Trophoblast cell (in vitro differentiated cells and primary cell): Measurements from ENCODE around the gene HSPB6.

ENCODE experiments used
- DNase-seq, 2 donors: peaks; one replicate each; pipeline ENCODE4 v3.0.0-alpha.2; 2016
- H2AFZ ChIP-seq: 2 replicates; pipeline ENCODE4 v1.6.1; 2013; ENCODE audit warnings: low read length, moderate library complexity, mild to moderate bottlenecking; ENCODE audit not compliant: insufficient read depth, poor library complexity
- H2AK5ac ChIP-seq: 2 replicates; pipeline ENCODE4 v1.6.1; 2013; ENCODE audit warnings: mild to moderate bottlenecking, low read length
- H2BK120ac ChIP-seq: 2 replicates; pipeline ENCODE4 v1.6.1; 2013; ENCODE audit warnings: low read length, mild to moderate bottlenecking, moderate library complexity; ENCODE audit not compliant: insufficient read depth, poor library complexity
- H2BK12ac ChIP-seq: 2 replicates; pipeline ENCODE4 v1.6.1; 2013; ENCODE audit warnings: mild to moderate bottlenecking, low read length, moderate library complexity
- H2BK5ac ChIP-seq: 2 replicates; pipeline ENCODE4 v1.6.1; 2013; ENCODE audit warnings: low read length, low read depth, moderate library complexity, mild to moderate bottlenecking; ENCODE audit not compliant: poor library complexity
- H3K14ac ChIP-seq: 2 replicates; pipeline ENCODE4 v1.6.1; 2013; ENCODE audit warnings: mild to moderate bottlenecking, low read length
- H3K18ac ChIP-seq: 2 replicates; pipeline ENCODE4 v1.6.1; 2013; ENCODE audit warnings: mild to moderate bottlenecking, low read length
- H3K23ac ChIP-seq: 2 replicates; pipeline ENCODE4 v1.6.1; 2013; ENCODE audit warnings: low read length
- H3K27ac ChIP-seq: 2 replicates; pipeline ENCODE4 v1.5.1; 2013; ENCODE audit warnings: low read depth, mild to moderate bottlenecking, inconsistent platforms, low read length, moderate library complexity
- H3K27me3 ChIP-seq: 2 replicates; pipeline ENCODE4 v1.6.1; 2013; ENCODE audit warnings: inconsistent platforms, mild to moderate bottlenecking, low read length, moderate library complexity; ENCODE audit not compliant: insufficient read depth
- H3K36me3 ChIP-seq, 2 experiments: 1 replicate in 1 of 2; 2 replicates in 1 of 2; pipeline ENCODE4 v1.6.1; 2013; ENCODE audit warnings: low read length in 2 of 2, mild to moderate bottlenecking in 2 of 2, moderate library complexity in 1 of 2; ENCODE audit not compliant: insufficient read depth in 2 of 2, control insufficient read depth in 1 of 2
- H3K4ac ChIP-seq: 2 replicates; pipeline ENCODE4 v1.6.1; 2013; ENCODE audit warnings: low read depth, mild to moderate bottlenecking, low read length, moderate library complexity
- H3K4me1 ChIP-seq, 2 experiments: 1 replicate in 1 of 2; 2 replicates in 1 of 2; pipeline ENCODE4 v1.6.1; 2013; ENCODE audit warnings: low read length in 2 of 2, mild to moderate bottlenecking in 2 of 2, moderate library complexity in 1 of 2; ENCODE audit not compliant: insufficient read depth in 2 of 2, control insufficient read depth in 1 of 2
- H3K4me2 ChIP-seq: 2 replicates; pipeline ENCODE4 v1.6.1; 2013; ENCODE audit warnings: inconsistent platforms, mild to moderate bottlenecking, low read length, moderate library complexity
- H3K4me3 ChIP-seq: 2 replicates; pipeline ENCODE4 v1.5.1; 2013; ENCODE audit warnings: mild to moderate bottlenecking, low read depth, low read length, inconsistent platforms
- H3K79me1 ChIP-seq: one replicate; pipeline ENCODE4 v1.6.1; 2013; ENCODE audit warnings: low read length
- H3K79me2 ChIP-seq: 2 replicates; pipeline ENCODE4 v1.6.1; 2013; ENCODE audit warnings: low read length, mild to moderate bottlenecking; ENCODE audit not compliant: control insufficient read depth, insufficient read depth, poor library complexity
- H3K9ac ChIP-seq: 2 replicates; pipeline ENCODE4 v1.6.1; 2013; ENCODE audit warnings: mild to moderate bottlenecking, low read length
- H3K9me3 ChIP-seq: 2 replicates; pipeline ENCODE4 v1.6.1; 2013; ENCODE audit warnings: low read depth, mild to moderate bottlenecking, control low read depth, inconsistent platforms, low read length; ENCODE audit not compliant: insufficient read depth
- H4K12ac ChIP-seq: 2 replicates; pipeline ENCODE4 v1.6.1; 2013; ENCODE audit warnings: low read depth, mild to moderate bottlenecking, low read length, moderate library complexity
- H4K8ac ChIP-seq: 2 replicates; pipeline ENCODE4 v1.6.1; 2013; ENCODE audit warnings: low read depth, mild to moderate bottlenecking, low read length, moderate library complexity
- H4K91ac ChIP-seq: one replicate; pipeline ENCODE4 v1.6.1; 2013; ENCODE audit warnings: low read depth, mild to moderate bottlenecking, low read length, moderate library complexity
- WGBS: extraction: QIAGEN DNeasy Blood & Tissue Kit; methylation state at CpG from one replicate; pipeline ENCODE4 v1.1.7; 2013; ENCODE audit warnings: missing lambda C conversion rate; ENCODE audit not compliant: insufficient read length, insufficient coverage; ENCODE audit errors: extremely low coverage; 5-methylcytosine and 5-hydroxymethylcytosine counted together

HSPB6 gene

GRCh38 chr19:35717665-35718344 lies 39.0 kb downstream of the HSPB6 start, which contains the start of gene KMT2B:
KMT2B (plus strand) TSS chr19:35718003; CDS start chr19:35718019, 16 bp downstream.
- no peak within 1 kb of the TSS for H3K23ac ChIP-seq
- no CpG with 5 or more reads among the region's 109 CpGs for WGBS
- no peak for DNase-seq

GRCh38 chr19:35716801-35717664 lies 39.8 kb downstream of the HSPB6 start:
- H3K36me3 ChIP-seq: peaks cover 21 to 22% of the 10 kb centered on the region in 2 experiments
- H3K27ac ChIP-seq: peak overlapping the region; percentile 32
- no CpG with 5 or more reads among the region's 77 CpGs for WGBS

More at GRCh38 chr19:35717665-35718344, 39.0 kb downstream of the HSPB6 start, which contains the start of gene KMT2B:
- Histone ChIP-seq H3K9ac (peak within 1 kb of the TSS; percentile 91), H3K36me3 (peaks cover 29% of the 10 kb centered on the region in 2 experiments), H3K79me2 (peaks cover 10% of the 10 kb centered on the region), H3K14ac (peak within 1 kb of the TSS; percentile 40), H2BK12ac (no peak within 1 kb of the TSS), H3K27me3 (no peaks in the 10 kb centered on the region), H2AFZ (peak within 1 kb of the TSS; percentile 82), H2BK5ac (peak within 1 kb of the TSS; percentile 3), H3K4me3 (peak within 1 kb of the TSS; percentile 88), H3K27ac (peak within 1 kb of the TSS; percentile 62), H3K4me1 (peaks cover 10 to 15% of the 10 kb centered on the region in 2 experiments), H4K91ac (peak within 1 kb of the TSS; percentile 56), H3K4ac (peak within 1 kb of the TSS; percentile 42), H4K8ac (peak within 1 kb of the TSS; percentile 82), H2AK5ac (no peak within 1 kb of the TSS), H3K79me1 (peaks cover 6% of the 10 kb centered on the region), H3K4me2 (peak within 1 kb of the TSS; percentile 98), H2BK120ac (no peak within 1 kb of the TSS), H4K12ac (peak within 1 kb of the TSS; percentile 31), H3K18ac (peak within 1 kb of the TSS; percentile 65), H3K9me3 (no peaks in the 10 kb centered on the region)

GRCh38 chr19:35715981-35716800 lies 40.6 kb downstream of the HSPB6 start:
- H3K9ac ChIP-seq: peak overlapping the region; percentile 79
- H3K23ac ChIP-seq: no peak overlapping the region
- peaks cover 6% of the 10 kb centered on the region for H3K79me1 ChIP-seq
- H3K27me3 ChIP-seq: no peaks in the 10 kb centered on the region
- H2BK5ac ChIP-seq: no peak overlapping the region
- no peak overlapping the region for H2AK5ac ChIP-seq
- peak overlapping the region; percentile 19 for H3K14ac ChIP-seq
- no peaks in the 10 kb centered on the region for H3K9me3 ChIP-seq
- WGBS: no CpG with 5 or more reads among the region's 52 CpGs
- H3K4ac ChIP-seq: peak overlapping the region; percentile 18
- peak overlapping the region; percentile 82 for H4K8ac ChIP-seq
- peak overlapping the region; percentile 6 for H4K91ac ChIP-seq
- peak overlapping the region; percentile 15 for H3K18ac ChIP-seq
- H3K79me2 ChIP-seq: peaks cover 10% of the 10 kb centered on the region
- peaks cover 10 to 15% of the 10 kb centered on the region in 2 experiments for H3K4me1 ChIP-seq
- H3K36me3 ChIP-seq: peaks cover 14 to 16% of the 10 kb centered on the region in 2 experiments
- peak overlapping the region; percentile 47 for H2AFZ ChIP-seq
- no peak overlapping the region for H2BK12ac ChIP-seq
- H2BK120ac ChIP-seq: no peak overlapping the region
- peak overlapping the region; percentile 32 for H3K27ac ChIP-seq
- peak overlapping the region; percentile 98 for H3K4me2 ChIP-seq
- peak; percentile 48 to 69 for DNase-seq
- H4K12ac ChIP-seq: peak overlapping the region; percentile 43
- H3K4me3 ChIP-seq: peak overlapping the region; percentile 78

More at GRCh38 chr19:35716801-35717664, 39.8 kb downstream of the HSPB6 start:
- H2BK12ac ChIP-seq: no peak overlapping the region
- no peak overlapping the region for H3K23ac ChIP-seq
- H3K9ac ChIP-seq: peak overlapping the region; percentile 79
- H3K4me3 ChIP-seq: peak overlapping the region; percentile 78
- DNase-seq: peak; percentile 86 to 95
- H2BK5ac ChIP-seq: peak overlapping the region; percentile 3
- peak overlapping the region; percentile 21 for H4K91ac ChIP-seq
- peak overlapping the region; percentile 18 for H3K4ac ChIP-seq
- peak overlapping the region; percentile 98 for H3K4me2 ChIP-seq
- peak overlapping the region; percentile 82 for H2AFZ ChIP-seq
- H3K79me1 ChIP-seq: peaks cover 6% of the 10 kb centered on the region
- H3K18ac ChIP-seq: peak overlapping the region; percentile 65
- H3K9me3 ChIP-seq: no peaks in the 10 kb centered on the region
- peak overlapping the region; percentile 43 for H4K12ac ChIP-seq
- H2AK5ac ChIP-seq: no peak overlapping the region
- peak overlapping the region; percentile 82 for H4K8ac ChIP-seq
- no peak overlapping the region for H2BK120ac ChIP-seq
- H3K14ac ChIP-seq: peak overlapping the region; percentile 40
- H3K4me1 ChIP-seq: peaks cover 10 to 15% of the 10 kb centered on the region in 2 experiments
- peaks cover 10% of the 10 kb centered on the region for H3K79me2 ChIP-seq
- H3K27me3 ChIP-seq: no peaks in the 10 kb centered on the region
